Mucosa of rectum (tissue), 2 donors: ENCODE results near the gene RABAC1.

Experiments used
- H3K27ac ChIP-seq, 2 donors: one replicate each; pipeline ENCODE4 v1.7.0; 2013; ENCODE audit warnings: inconsistent platforms in 2 of 2, low read depth in 2 of 2, low read length in 2 of 2
- H3K27me3 ChIP-seq, 2 donors: one replicate each; pipeline ENCODE4 v1.7.0; 2013; ENCODE audit warnings: low read length in 2 of 2; ENCODE audit not compliant: control insufficient read depth in 2 of 2, insufficient read depth in 2 of 2
- H3K36me3 ChIP-seq, 2 donors: one replicate each; pipeline ENCODE4 v1.7.0; 2013; ENCODE audit warnings: low read length in 2 of 2; ENCODE audit not compliant: control insufficient read depth in 2 of 2, insufficient read depth in 2 of 2
- H3K4me1 ChIP-seq, 2 donors: one replicate each; pipeline ENCODE4 v1.7.0; 2013; ENCODE audit warnings: low read length in 2 of 2, mild to moderate bottlenecking in 1 of 2; ENCODE audit not compliant: control insufficient read depth in 2 of 2, insufficient read depth in 2 of 2
- H3K4me3 ChIP-seq, 2 donors: one replicate each; pipeline ENCODE4 v1.7.0; 2013; ENCODE audit warnings: low read length in 2 of 2
- H3K9ac ChIP-seq, 2 donors: one replicate each; pipeline ENCODE4 v1.7.0; 2013; ENCODE audit warnings: low read length in 2 of 2, low read depth in 1 of 2, mild to moderate bottlenecking in 1 of 2
- H3K9me3 ChIP-seq, 2 donors: one replicate each; pipeline ENCODE4 v1.7.0; 2013; ENCODE audit warnings: low read length in 2 of 2; ENCODE audit not compliant: control insufficient read depth in 2 of 2
- donor health status: healthy.
- donor health status: Normal muscosa, but diverticular disease.

RABAC1 gene

GRCh38 chr19:41987141-41987860 lies 28.2 kb upstream of the RABAC1 start:
- peaks cover 0 to 2% of the 10 kb centered on the region in 2 donors for H3K27me3 ChIP-seq
- H3K27ac ChIP-seq: no peak overlapping the region
- H3K36me3 ChIP-seq: no peaks in the 10 kb centered on the region
- no peaks in the 10 kb centered on the region for H3K9me3 ChIP-seq
- no peak overlapping the region for H3K4me3 ChIP-seq
- H3K4me1 ChIP-seq: no peaks in the 10 kb centered on the region
- no peak overlapping the region for H3K9ac ChIP-seq

DNA sequence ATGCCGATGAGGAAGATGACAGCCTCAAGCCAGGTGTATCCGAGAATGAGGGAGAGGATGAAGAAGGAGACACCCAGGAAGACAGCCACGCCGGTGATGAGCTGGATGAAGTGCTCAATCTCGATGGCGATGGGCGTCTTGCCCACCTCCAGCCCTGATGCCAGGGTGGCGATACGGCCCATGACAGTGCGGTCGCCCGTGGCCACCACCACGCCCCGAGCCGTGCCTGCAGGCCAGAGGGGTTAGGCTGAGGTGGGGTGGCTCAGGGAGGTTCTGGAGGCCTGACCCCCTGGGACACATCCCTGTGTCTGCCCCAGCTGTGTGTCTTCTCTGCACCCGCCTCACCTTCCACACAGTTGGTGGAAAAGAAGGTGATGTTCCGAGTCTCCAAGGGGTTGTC lies 25.8 kb upstream of the RABAC1 start:
- Histone ChIP-seq H3K36me3 (no peaks in the 10 kb centered on the region), H3K4me1 (no peaks in the 10 kb centered on the region), H3K27me3 (no peaks in the 10 kb centered on the region), H3K9ac (no peak overlapping the region), H3K27ac (no peak overlapping the region), H3K4me3 (no peak overlapping the region), H3K9me3 (no peaks in the 10 kb centered on the region)

- H3K9me3 ChIP-seq: no peaks in the 10 kb centered on the region
- no peak overlapping the region for H3K27ac ChIP-seq
- no peaks in the 10 kb centered on the region for H3K36me3 ChIP-seq
Measured at GRCh38 chr19:41981724-41982123, 22.6 kb upstream of the RABAC1 start.

GRCh38 chr19:41978470-41978869 lies 19.3 kb upstream of the RABAC1 start:
- H3K36me3 ChIP-seq: no peaks in the 10 kb centered on the region
- no peak overlapping the region for H3K4me3 ChIP-seq
- no peaks in the 10 kb centered on the region for H3K9me3 ChIP-seq
- H3K9ac ChIP-seq: no peak overlapping the region
- H3K4me1 ChIP-seq: no peaks in the 10 kb centered on the region
- no peak overlapping the region for H3K27ac ChIP-seq
- H3K27me3 ChIP-seq: no peaks in the 10 kb centered on the region

More at GRCh38 chr19:41981724-41982123, 22.6 kb upstream of the RABAC1 start:
- no peaks in the 10 kb centered on the region for H3K4me1 ChIP-seq
- no peaks in the 10 kb centered on the region for H3K27me3 ChIP-seq
- H3K9ac ChIP-seq: no peak overlapping the region
- no peak overlapping the region for H3K4me3 ChIP-seq

- no peaks in the 10 kb centered on the region for H3K36me3 ChIP-seq
- H3K9me3 ChIP-seq: no peaks in the 10 kb centered on the region
Measured at GRCh38 chr19:41977916-41978315, 18.8 kb upstream of the RABAC1 start.

GRCh38 chr19:41974652-41975051 lies 15.5 kb upstream of the RABAC1 start:
- Histone ChIP-seq H3K9ac (no peak overlapping the region), H3K4me3 (no peak overlapping the region), H3K27ac (no peak overlapping the region)

More at GRCh38 chr19:41977916-41978315, 18.8 kb upstream of the RABAC1 start:
- Histone ChIP-seq H3K4me1 (no peaks in the 10 kb centered on the region), H3K27ac (no peak overlapping the region), H3K4me3 (no peak overlapping the region), H3K9ac (no peak overlapping the region), H3K27me3 (no peaks in the 10 kb centered on the region)

DNA sequence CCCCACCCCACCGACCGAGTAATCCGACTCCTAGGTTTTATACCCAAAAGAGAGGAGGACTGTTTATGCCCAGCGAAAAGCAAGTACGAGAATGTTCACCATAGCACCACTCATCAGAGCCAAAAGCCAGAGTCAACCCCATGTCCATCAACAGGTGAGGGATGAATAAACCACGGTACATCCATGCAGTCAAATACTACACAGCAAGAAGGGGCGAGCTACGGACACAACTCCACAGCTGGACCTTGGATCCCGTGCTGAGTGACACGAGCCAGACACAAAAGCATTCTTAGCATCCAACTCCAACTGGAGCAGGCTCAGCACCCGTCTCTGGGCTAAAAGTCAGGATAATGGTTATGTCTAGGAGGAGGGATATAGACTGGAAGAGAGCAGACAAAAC lies 12.2 kb upstream of the RABAC1 start:
- H3K9ac ChIP-seq: no peak overlapping the region
- no peaks in the 10 kb centered on the region for H3K36me3 ChIP-seq
- H3K27ac ChIP-seq: no peak overlapping the region
- H3K27me3 ChIP-seq: no peaks in the 10 kb centered on the region
- no peak overlapping the region for H3K4me3 ChIP-seq
- no peaks in the 10 kb centered on the region for H3K9me3 ChIP-seq
- H3K4me1 ChIP-seq: no peaks in the 10 kb centered on the region

More at GRCh38 chr19:41974652-41975051, 15.5 kb upstream of the RABAC1 start:
- H3K36me3 ChIP-seq: no peaks in the 10 kb centered on the region
- H3K27me3 ChIP-seq: no peaks in the 10 kb centered on the region
- H3K9me3 ChIP-seq: no peaks in the 10 kb centered on the region
- H3K4me1 ChIP-seq: no peaks in the 10 kb centered on the region

- H3K4me1 ChIP-seq: no peaks in the 10 kb centered on the region
- H3K36me3 ChIP-seq: no peaks in the 10 kb centered on the region
- H3K4me3 ChIP-seq: no peak overlapping the region
- no peaks in the 10 kb centered on the region for H3K9me3 ChIP-seq
- H3K9ac ChIP-seq: no peak overlapping the region
- H3K27ac ChIP-seq: no peak overlapping the region
- no peaks in the 10 kb centered on the region for H3K27me3 ChIP-seq
Measured at GRCh38 chr19:41969772-41970458, 10.8 kb upstream of the RABAC1 start.

DNA sequence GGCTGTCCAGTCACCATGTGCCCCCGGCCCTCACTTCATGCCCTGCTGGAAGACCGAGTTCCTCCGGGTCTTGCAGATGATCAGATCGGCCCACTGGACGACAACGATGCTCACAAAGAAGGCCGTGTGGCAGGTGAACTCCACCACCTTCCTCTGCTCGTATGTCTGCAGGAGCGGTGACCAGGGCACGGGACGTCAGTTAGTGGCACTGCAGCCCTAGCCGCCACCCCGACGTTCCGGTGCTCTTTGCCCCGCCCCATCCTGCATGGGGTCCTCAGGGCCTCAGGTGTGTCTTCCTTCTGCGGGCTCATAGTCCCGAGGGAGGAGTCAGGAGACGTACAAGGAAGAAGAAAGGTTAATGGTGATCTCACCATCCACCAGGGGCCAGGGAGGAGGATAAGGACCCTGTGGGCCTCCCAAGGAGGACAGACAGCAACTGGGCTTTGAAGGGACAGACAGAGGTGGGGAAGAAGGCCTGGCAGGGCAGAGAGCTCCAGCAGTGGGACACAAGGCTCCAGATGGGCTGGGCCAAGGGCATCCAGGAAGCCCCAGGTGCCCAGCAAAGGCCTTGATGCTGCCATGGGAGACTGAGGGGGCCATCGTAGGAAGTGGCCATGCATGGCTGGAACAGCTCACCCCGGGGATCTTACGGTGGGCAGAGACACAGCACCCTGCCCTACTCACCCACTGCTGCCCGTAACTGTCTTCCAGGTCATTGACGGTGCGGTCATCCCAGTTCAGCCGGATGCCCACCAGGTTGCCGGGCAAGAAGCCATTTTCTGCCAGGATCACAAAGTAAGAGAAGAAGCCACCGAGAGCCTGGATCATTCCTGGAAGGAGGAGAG lies 9.9 kb upstream of the RABAC1 start:
- no peaks in the 10 kb centered on the region for H3K27me3 ChIP-seq

More for the DNA sequence above, 9.9 kb upstream of the RABAC1 start:
- Histone ChIP-seq H3K9me3 (no peaks in the 10 kb centered on the region), H3K9ac (no peak overlapping the region), H3K4me3 (no peak overlapping the region), H3K4me1 (no peaks in the 10 kb centered on the region), H3K27ac (no peak overlapping the region), H3K36me3 (no peaks in the 10 kb centered on the region)
